HepG2 (cell line): Measurements from ENCODE around the gene UBE2O. TPM values are rescaled to one million over a fixed set of nuclear protein-coding genes. Genes with fewer than 3 reads are reported as not detected.

Experiments
- ATAC-seq: fragments of 200-7000 bp; cut with Tn5 transposase; 3 replicates; pipeline ENCODE4 v1.9.1; 2020; ENCODE audit warnings: mild to moderate bottlenecking, moderate library complexity
- BruUV-seq: library from RNA; stranded (reverse); fragments of 400-500 nt; replicated peaks from 2 replicates; lab custom pipeline; 2021; lab: Mats Ljungman, UMichigan
- CTCF ChIA-PET: fragments of 300-600 bp; formaldehyde crosslinking; extraction: SDS; loops from one replicate; lab custom pipeline; 2021; ENCODE audit warnings: low total read pairs, inconsistent platforms, low intra/inter-chr PET ratio; lab: Yijun Ruan, JAX
- POLR2A ChIA-PET: fragments of 350-600 bp; sonication (Branson Sonifier 250); formaldehyde crosslinking; loops from one replicate; lab custom pipeline; 2020; ENCODE audit warnings: antibody characterized with exemption, inconsistent platforms; lab: Yijun Ruan, JAX
- DNase-seq: peaks from one replicate; pipeline ENCODE4 v3.0.0-alpha.2; 2015; ENCODE audit warnings: low spot score
- FAIRE-seq: peaks from 3 replicates; lab custom pipeline; 2011; peaks lifted over from hg19 to GRCh38; lab: Jason Lieb, UNC
- H2AFZ ChIP-seq: one replicate; pipeline ENCODE4 v1.6.1; 2011; ENCODE audit warnings: low read length, inconsistent platforms
- H3K27ac ChIP-seq: fragments of 300-600 bp; 3 replicates; pipeline ENCODE4 v1.8.0; 2011; ENCODE audit warnings: mixed run types, mild to moderate bottlenecking, mixed read lengths, low read length, inconsistent platforms; ENCODE audit not compliant: insufficient read depth; ENCODE audit errors: extremely low read length
- H3K27me3 ChIP-seq, 2 experiments: fragments of 200-600 bp in 1 of 2; 2 replicates in 1 of 2; 3 replicates in 1 of 2; pipeline versions ENCODE4 v1.6.0 to v1.8.0; 2011; ENCODE audit warnings: low read length in 2 of 2, mild to moderate bottlenecking in 2 of 2, moderate library complexity in 2 of 2, inconsistent platforms in 1 of 2; ENCODE audit not compliant: insufficient read depth in 2 of 2, control insufficient read depth in 1 of 2
- H3K36me3 ChIP-seq, 2 experiments: fragments of 200-600 bp in 1 of 2; replicated peaks in 1 of 2; 2 replicates in 1 of 2; 3 replicates in 1 of 2; pipeline versions ENCODE4 v1.5.1 to v1.8.0; 2011; ENCODE audit warnings: low read length in 2 of 2, inconsistent platforms in 1 of 2; ENCODE audit not compliant: insufficient read depth in 2 of 2, control insufficient read depth in 1 of 2
- H3K4me1 ChIP-seq: 2 replicates; pipeline ENCODE4 v1.5.1; 2012; ENCODE audit warnings: low read length, inconsistent platforms; ENCODE audit not compliant: insufficient read depth
- H3K4me2 ChIP-seq: 2 replicates; pipeline ENCODE4 v1.6.0; 2011; ENCODE audit warnings: low read depth, low read length, inconsistent platforms
- H3K4me3 ChIP-seq, 3 experiments: fragments of 200-600 bp in 1 of 3; sonication (generic), shearing (Covaris generic) in 1 of 3; replicated peaks in 1 of 3; 2 replicates each; pipeline ENCODE4 v1.5.1; 2011 to 2016; ENCODE audit warnings: low read length in 3 of 3, inconsistent platforms in 2 of 3, low read depth in 2 of 3, mild to moderate bottlenecking in 2 of 3, control low read depth in 1 of 3, mixed read lengths in 1 of 3; ENCODE audit not compliant: insufficient read depth in 1 of 3
- H3K79me2 ChIP-seq: one replicate; pipeline ENCODE4 v1.6.1; 2011; ENCODE audit warnings: low read length, inconsistent platforms; ENCODE audit not compliant: insufficient read depth
- H3K9ac ChIP-seq: 2 replicates; pipeline ENCODE4 v1.6.0; 2011; ENCODE audit warnings: mild to moderate bottlenecking, low read depth, low read length, inconsistent platforms; ENCODE audit not compliant: insufficient read depth
- H3K9me3 ChIP-seq: 2 replicates; pipeline ENCODE4 v1.5.1; 2012; ENCODE audit warnings: mild to moderate bottlenecking, low read length
- H4K20me1 ChIP-seq: 2 replicates; pipeline ENCODE4 v1.6.0; 2011; ENCODE audit warnings: inconsistent platforms, mild to moderate bottlenecking, low read length, moderate library complexity; ENCODE audit not compliant: insufficient read depth
- ASH2L ChIP-seq: fragments of 300-600, 200-600 bp; sonication (generic); IDR thresholded peaks from 2 replicates; pipeline ENCODE4 v1.7.0; 2017; ENCODE audit warnings: low read depth, mild to moderate bottlenecking, moderate library complexity, mixed read lengths, low read length; ENCODE audit not compliant: insufficient read length
- BCL6 ChIP-seq: IDR thresholded peaks from 2 replicates; pipeline ENCODE4 v1.6.1; 2016; ENCODE audit warnings: missing genetic modification reagents, missing compliant biosample characterization
- BRF2 ChIP-seq: sonication (generic); formaldehyde crosslinking; IDR thresholded peaks from 2 replicates; pipeline ENCODE4 v1.8.1; 2022; ENCODE audit warnings: mild to moderate bottlenecking, missing genetic modification reagents
- GPN1 ChIP-seq: sonication (generic); formaldehyde crosslinking; IDR thresholded peaks from 2 replicates; pipeline ENCODE4 v1.5.1; 2020; ENCODE audit warnings: missing genetic modification reagents, borderline replicate concordance
- HOXA9 ChIP-seq: sonication (generic); formaldehyde crosslinking; IDR thresholded peaks from 2 replicates; pipeline ENCODE4 v1.8.1; 2022; ENCODE audit warnings: missing genetic modification reagents, mild to moderate bottlenecking, moderate library complexity, borderline replicate concordance
- KMT2B ChIP-seq: IDR thresholded peaks from 2 replicates; pipeline ENCODE4 v1.6.1; 2016; ENCODE audit warnings: missing genetic modification reagents, missing compliant biosample characterization
- PHB2 ChIP-seq: fragments of 450-650 bp; IDR thresholded peaks from 2 replicates; pipeline ENCODE4 v1.6.1; 2018; ENCODE audit not compliant: partially characterized antibody
- RFXAP ChIP-seq: sonication (generic); formaldehyde crosslinking; IDR thresholded peaks from 2 replicates; pipeline ENCODE4 v1.4.0; 2020; ENCODE audit warnings: missing genetic modification reagents, borderline replicate concordance
- SP5 ChIP-seq: IDR thresholded peaks from 2 replicates; pipeline ENCODE4 v1.6.1; 2016; ENCODE audit warnings: low read depth, borderline replicate concordance
- SRSF1 ChIP-seq: fragments of 200-400 bp; formaldehyde crosslinking; optimal IDR thresholded peaks from 2 replicates; pipeline ENCODE3; 2017; ENCODE audit warnings: mild to moderate bottlenecking, low read depth, low read length, moderate library complexity
- SSRP1 ChIP-seq: IDR thresholded peaks from 2 replicates; pipeline ENCODE4 v1.6.1; 2016; ENCODE audit warnings: control low read depth
- ZNF234 ChIP-seq: sonication (generic); formaldehyde crosslinking; conservative IDR thresholded peaks from 2 replicates; pipeline ENCODE4 v1.5.1; 2020; ENCODE audit warnings: mild to moderate bottlenecking, missing genetic modification reagents
- ZNF503 ChIP-seq: sonication (generic); formaldehyde crosslinking; IDR thresholded peaks from 2 replicates; pipeline ENCODE4 v1.4.0; 2020; ENCODE audit warnings: missing genetic modification reagents
- ZNF513 ChIP-seq: sonication (generic); formaldehyde crosslinking; conservative IDR thresholded peaks from 2 replicates; pipeline ENCODE4 v1.5.0; 2020; ENCODE audit warnings: missing genetic modification reagents
- ZNF550 ChIP-seq: sonication (generic); formaldehyde crosslinking; IDR thresholded peaks from 2 replicates; pipeline ENCODE4 v1.4.0; 2020; ENCODE audit warnings: mild to moderate bottlenecking, missing genetic modification reagents, borderline replicate concordance
- ZNF607 ChIP-seq: sonication (generic); formaldehyde crosslinking; IDR thresholded peaks from 2 replicates; pipeline ENCODE4 v1.5.1; 2020; ENCODE audit warnings: missing genetic modification reagents, mild to moderate bottlenecking, borderline replicate concordance
- ZNF660 ChIP-seq: sonication (generic); formaldehyde crosslinking; IDR thresholded peaks from 2 replicates; pipeline ENCODE4 v1.5.1; 2020; ENCODE audit warnings: mild to moderate bottlenecking, low read depth, missing genetic modification reagents, borderline replicate concordance
- WGBS: methylation state at CpG from one replicate; pipeline ENCODE4 v1.1.6; 2017; ENCODE audit warnings: low lambda C conversion rate; 5-methylcytosine and 5-hydroxymethylcytosine counted together
- in situ Hi-C: cut with HindIII; loops from 2 replicates; pipeline ENCODE4 v1.10.0; 2017; ENCODE audit warnings: low pct_unique_long_range_greater_than_20kb; ENCODE audit not compliant: extremely low pct_ligation_motif_present
- intact Hi-C: fragments of 100-400 bp; cut with micrococcal nuclease; formaldehyde crosslinking; loops from one replicate; pipeline ENCODE4 v1.10.0; 2022; ENCODE audit not compliant: unreplicated experiment
- polyA plus RNA-seq, 8 experiments: library from polyadenylated mRNA; depleted of rRNA in 3 of 8; stranded (reverse) in 7 of 8; unstranded in 1 of 8; fragments of >200 nt; fragmentation: Illumina TruSeq in 4 of 8; extraction: Trizol in 4 of 8; gene quantifications; 2 replicates each; pipeline versions ENCODE4 v1.2.1 to v1.2.3, GENCODE V29; 2011 to 2016; ENCODE audit warnings: low read depth in 4 of 8, missing spikeins in 1 of 8, mixed read lengths in 1 of 8; ENCODE audit not compliant: insufficient read depth in 1 of 8
- total RNA-seq, 5 experiments: library from RNA; depleted of rRNA; stranded (reverse); fragments of >200 nt; fragmentation: Illumina TruSeq; extraction: Trizol; gene quantifications; 2 replicates each; pipeline ENCODE4 v1.2.3, GENCODE V29; 2016; ENCODE audit warnings: low read depth in 1 of 5

The UBE2O gene
- total and polyA plus RNA-seq, 2 of the 13 experiments (the other 11 are each of a cell fraction or from before 2014, with no cell fraction given), result 21.5 to 23.5 TPM

GRCh38 chr17:76383546-76384221 lies 69.3 kb downstream of the UBE2O start (continued):
- TF ChIP-seq ZNF660 (CRISPR knock-in tag), result no peak
- TF ChIP-seq RFXAP (CRISPR knock-in tag), result peak; percentile 41; the same call in 1 of the 2 replicates
- TF ChIP-seq SRSF1, result peak; percentile 57
- TF ChIP-seq SSRP1 (CRISPR knock-in tag), result peak; percentile 56; the same call in 1 of the 2 replicates
- TF ChIP-seq ZNF550 (CRISPR knock-in tag), result peak; percentile 41; the same call in 1 of the 2 replicates

- Histone ChIP-seq H3K79me2 (peaks cover 76% of the 10 kb centered on the region), H3K9me3 (no peaks in the 10 kb centered on the region), H3K27me3 (no peaks in the 10 kb centered on the region; a peak in 1 of 5 replicates), H3K4me3 (peak overlapping the region; percentile 72 to 90 (median 86)), H3K9ac (peak overlapping the region; percentile 99), H3K36me3 (peaks cover 13 to 25% of the 10 kb centered on the region in 2 experiments; a peak in 4 of 5 replicates), H3K4me1 (peaks cover 66% of the 10 kb centered on the region), H2AFZ (no peak overlapping the region), H3K27ac (peak overlapping the region; percentile 100), H3K4me2 (peak overlapping the region; percentile 99), H4K20me1 (peaks cover 22% of the 10 kb centered on the region; the same call in 1 of the 2 replicates)
- in situ Hi-C loops, result no loop called here
- BruUV-seq, result TSS peak; percentile 28
- peak; percentile 44 for ATAC-seq
- intact Hi-C loops, result no loop called here
- DNase-seq, result peak; percentile 89
- FAIRE-seq, result no peak
- ChIA-PET POLR2A (interaction anchor here (0.6 to 20.9 kb wide), 23 partner anchors 6 to 1114 kb away, joined by 3 to 1379 read pairs (median 5); partner anchors contain the start of genes PRPSAP1, QRICH2, RHBDF2 and UBALD2), CTCF (no interaction called here)
- WGBS, result 2% methylated on average over 16 of the region's 80 CpGs
- TF ChIP-seq BRF2 (CRISPR knock-in tag) (0 out of 2 replicates have a peak, but pooled peaks have one; percentile 25), HOXA9 (CRISPR knock-in tag) (no peak), ZNF607 (peak; percentile 85; the same call in 1 of the 2 replicates), ASH2L (no peak), ZNF513 (CRISPR knock-in tag) (no peak), SP5 (CRISPR knock-in tag) (peak; percentile 70), ZNF234 (CRISPR knock-in tag) (peak; percentile 35), KMT2B (CRISPR knock-in tag) (peak; percentile 45; the same call in 1 of the 2 replicates), PHB2 (no peak), ZNF503 (peak; percentile 70), GPN1 (CRISPR knock-in tag) (no peak), BCL6 (CRISPR knock-in tag) (peak; percentile 87)
Observed at GRCh38 chr17:76382803-76383545, 70.0 kb downstream of the UBE2O start.
